Activated CD8-positive, alpha-beta memory T cell treated with anti-CD3 and anti-CD28 coated beads for 4 hours (primary cell): Measurements from ENCODE around the gene GLRX5.
"Not testable (repeated sequence)": the region's sequence is repeated elsewhere in the genome, so short reads cannot be mapped to it uniquely, and the experiment has no call there.

ENCODE experiments used
- DNase-seq, 2 donors: peaks; one replicate each; pipeline ENCODE4 v3.0.0-alpha.2; 2020; ENCODE audit warnings: low read depth in 2 of 2

The GLRX5 gene

DNA sequence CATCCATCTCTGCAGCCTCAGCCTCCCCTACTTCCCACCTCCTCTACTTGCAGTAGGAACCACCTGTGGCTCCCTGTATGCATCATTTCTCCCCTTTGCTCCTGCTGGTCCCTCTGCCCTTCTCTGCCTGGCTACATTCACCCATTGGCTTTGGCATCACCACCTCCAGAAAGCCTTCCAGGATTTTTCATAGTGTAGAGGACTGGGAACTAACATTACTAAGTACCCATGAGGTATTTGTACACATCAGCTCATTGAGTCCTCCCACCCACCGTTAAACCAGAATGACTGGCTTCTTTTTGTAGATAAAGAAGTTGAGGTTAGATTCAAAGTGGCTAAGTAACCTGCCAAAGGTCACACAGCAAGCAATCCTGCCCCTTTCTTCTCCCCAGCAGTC lies 35.5 kb upstream of the GLRX5 start:
- DNase-seq, result no peak

DNA sequence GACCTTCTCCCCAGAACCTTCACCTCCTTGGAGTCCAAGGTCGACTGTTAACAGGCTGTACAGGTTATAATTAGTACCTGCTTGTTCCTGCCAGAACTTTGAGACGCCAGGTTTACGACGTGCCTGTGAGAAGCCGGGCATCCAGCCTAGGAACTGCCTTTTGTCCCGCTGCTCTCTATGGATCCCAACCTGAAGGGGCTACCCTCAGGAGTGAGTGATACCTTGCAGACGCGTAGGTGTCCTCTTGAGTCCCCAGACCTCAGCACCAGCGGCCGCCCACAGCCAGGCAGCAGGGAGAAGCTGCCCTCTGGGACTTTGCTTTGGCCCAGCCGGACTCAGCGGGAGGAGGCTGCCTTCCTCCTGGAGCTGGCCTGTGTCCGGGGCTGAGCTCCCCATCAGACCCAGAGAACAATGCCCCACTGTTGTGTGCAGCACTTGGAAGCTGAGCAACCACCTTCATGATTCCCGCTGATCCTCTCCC lies 34.6 kb upstream of the GLRX5 start:
- DNase-seq, result no peak

DNA sequence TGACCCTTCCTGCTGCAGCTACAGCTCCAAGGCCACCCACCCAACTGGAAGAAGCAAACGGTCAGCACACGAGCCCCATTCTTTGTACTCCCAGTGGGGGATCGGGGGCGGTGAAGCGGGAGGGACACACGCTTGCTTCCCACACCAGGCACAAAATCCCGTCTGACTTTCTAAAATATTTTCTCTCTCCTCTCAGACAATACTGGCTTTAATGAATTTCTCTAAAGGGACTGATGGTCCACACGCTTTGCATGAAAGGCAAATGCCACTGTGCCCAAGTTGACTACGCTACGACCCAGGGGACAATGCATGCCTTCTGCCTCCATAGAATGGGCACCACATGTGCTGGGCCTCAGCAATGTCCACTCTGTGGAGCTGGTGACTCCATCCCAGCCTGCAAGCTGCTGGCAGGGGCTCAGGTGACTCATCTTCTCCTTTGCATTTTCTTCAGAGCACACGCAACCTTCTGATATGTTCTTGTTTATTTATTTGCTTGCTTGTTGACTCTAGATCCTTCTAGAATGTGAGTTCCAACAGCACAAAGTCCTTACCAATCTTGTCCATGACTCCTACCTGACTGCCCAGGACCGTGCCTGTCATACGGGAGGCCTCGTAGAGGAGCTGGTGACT lies 34.0 kb upstream of the GLRX5 start:
- DNase-seq, result no peak

DNA sequence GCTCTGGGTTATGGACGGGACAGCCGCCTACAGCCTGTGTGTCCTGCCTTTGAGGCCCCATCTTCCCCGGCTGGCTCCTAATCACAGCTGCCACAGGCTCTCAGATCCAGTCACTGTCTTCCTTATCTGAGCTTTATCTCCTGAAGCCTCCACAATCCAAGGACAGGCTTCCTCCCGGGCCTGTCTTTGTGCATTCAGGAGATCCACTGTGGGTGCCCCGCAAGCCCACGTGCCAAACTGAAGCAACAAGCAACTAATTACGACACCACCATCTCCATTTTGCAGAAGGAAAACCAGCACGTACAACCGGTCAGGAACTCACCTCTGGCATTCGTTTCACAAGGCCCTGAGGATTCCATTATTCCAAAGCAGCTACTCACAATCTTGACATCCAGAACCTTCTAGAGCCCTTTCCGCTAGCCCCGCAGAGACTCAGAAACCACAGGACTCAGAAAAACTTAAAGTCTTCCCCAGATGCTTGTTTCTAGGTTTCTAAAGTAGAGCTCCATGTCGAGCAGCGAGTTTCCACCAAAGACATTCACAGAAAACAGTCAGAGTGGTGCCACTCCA lies 32.4 kb upstream of the GLRX5 start:
- no peak for DNase-seq

DNA sequence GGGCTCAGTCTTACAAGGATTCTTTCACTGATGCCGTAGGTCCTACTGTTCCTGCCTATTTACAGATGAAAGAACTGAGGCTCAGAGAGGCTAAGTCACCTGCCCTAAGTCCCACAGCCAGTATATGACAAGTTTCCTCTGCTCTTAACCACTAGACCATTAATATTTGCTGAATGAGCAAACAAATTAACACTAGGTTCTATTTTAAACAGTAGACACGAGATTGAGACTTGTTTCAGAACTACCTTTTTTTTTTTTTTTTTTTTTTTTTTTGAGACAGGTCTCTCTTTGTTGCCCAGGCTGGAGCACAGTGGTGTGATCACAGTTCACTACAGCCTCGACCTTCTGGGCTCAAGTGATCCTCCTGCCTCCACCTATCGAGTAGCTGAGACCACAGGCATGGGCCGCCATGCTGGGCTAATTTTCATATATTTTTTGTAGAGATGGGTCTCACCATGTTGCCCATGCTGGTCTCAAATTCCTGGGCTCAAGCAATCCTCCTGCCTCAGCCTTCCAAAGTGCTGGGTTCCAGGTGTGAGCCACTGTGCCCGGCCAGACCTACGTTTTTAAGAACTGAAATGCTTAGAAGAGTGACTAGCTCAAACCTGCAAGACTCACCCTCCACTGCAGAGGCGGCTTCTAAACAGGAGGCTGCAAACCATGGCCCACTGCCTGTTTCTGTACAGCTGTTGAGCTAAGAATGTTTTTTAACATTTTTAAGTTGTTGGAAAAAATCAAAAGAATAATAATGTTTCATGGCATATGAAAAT lies 31.3 kb upstream of the GLRX5 start:
- no peak for DNase-seq

DNA sequence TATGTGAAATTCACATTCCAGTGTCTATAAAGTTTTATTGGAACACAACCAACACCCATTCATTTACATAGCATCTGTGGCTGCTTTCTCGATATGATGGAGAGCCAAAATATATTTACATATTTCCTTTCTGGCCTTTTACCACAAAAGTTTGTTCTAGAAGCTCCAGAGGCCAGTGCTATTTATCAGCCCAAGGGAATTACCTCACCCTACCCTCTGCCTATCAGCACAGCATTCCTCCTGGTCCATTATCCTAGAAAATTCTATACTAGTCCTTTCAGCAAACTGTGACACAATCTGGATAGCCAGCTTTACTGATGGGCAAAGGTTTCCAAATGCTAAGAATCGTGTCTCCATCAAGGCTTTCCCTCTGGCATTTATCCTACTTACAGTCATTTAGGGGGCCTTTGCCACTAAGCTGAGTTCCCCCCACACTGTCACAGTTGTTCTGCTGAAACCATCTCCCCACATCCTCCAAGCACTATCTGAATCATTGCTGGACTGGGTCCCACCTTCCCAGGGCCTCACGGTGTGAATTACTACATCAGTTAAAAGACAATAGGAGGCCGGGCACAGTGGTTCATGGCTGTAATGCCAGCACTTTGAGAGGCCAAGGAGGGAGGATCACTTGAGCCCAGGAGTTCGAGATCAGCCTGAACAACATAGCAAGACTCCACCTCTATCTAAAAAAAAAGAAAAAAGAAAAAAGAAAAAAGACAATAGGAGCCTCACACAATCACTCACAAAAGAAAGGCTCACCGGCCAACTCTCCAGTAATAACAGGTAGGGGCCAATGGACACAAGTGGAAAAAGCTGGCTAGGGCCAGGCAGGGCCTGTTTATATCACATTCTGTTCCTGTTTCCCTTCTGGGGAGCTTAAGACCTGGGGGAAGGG lies 30.5 kb upstream of the GLRX5 start:
- no peak for DNase-seq

DNA sequence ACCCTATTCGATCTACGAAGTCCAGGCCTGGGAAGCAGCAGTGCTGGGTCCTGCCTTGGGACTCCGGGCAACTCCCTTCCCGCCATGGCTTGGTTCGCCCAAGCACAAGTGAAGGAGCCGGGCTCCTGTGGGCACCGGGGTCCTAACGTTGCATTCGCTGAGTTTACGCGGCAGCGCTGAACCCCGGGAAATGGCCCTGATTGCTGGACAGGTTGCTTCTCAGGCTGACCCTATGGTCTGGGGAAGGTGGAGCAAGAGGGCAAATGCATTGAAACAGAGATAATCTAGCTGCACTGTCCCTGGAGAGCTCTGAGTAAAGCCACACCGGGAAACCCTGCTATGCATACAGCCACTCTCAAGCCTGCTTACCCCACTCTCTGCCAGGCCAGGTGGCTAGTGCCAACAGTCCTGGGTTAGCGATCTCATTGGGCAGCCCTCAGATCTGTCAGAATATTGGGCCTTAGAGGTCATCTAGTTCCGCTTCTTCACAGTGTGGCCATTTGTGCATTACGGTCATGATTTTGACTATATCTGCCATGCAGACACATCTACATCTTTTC lies 29.7 kb upstream of the GLRX5 start:
- DNase-seq, result no peak

DNA sequence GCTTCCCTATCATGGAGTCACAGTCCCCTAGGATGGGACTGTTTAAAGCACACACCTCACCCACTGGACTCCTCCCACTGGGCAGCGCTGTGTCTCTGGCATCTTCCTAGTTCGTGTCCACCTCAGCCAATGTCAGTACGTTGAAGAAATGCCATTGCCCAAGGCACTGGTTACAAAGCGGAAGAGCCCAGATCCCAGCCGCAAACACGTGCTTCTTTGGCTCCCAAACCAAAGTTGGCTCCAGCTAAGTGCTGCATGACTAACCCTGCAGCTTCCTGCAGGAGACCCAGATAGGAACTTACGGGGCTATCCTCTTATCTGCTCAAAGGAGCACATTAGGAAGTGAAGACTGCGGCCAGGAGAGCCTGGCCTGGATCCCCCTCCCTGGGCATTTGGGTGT lies 27.7 kb upstream of the GLRX5 start:
- no peak for DNase-seq

DNA sequence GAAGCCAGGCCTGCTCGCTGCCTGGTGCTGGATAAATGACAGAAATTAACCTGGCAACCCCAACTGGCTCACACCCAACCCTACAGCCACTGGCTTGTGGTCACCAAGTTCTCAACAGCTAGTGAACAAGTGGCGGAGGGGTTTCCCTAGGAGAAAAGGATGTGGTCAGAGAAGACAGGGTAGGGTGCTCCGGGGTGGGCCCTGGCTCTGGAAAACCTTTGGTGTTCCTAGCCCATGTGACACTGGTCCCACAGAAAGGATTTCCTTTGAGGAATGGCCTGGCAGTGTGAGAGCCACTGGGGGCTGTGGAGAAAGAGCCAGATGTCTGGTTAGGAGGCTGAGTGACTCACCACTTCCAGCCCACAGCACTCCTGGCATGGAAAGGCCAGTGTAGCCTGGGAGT lies 27.1 kb upstream of the GLRX5 start:
- DNase-seq, result no peak

DNA sequence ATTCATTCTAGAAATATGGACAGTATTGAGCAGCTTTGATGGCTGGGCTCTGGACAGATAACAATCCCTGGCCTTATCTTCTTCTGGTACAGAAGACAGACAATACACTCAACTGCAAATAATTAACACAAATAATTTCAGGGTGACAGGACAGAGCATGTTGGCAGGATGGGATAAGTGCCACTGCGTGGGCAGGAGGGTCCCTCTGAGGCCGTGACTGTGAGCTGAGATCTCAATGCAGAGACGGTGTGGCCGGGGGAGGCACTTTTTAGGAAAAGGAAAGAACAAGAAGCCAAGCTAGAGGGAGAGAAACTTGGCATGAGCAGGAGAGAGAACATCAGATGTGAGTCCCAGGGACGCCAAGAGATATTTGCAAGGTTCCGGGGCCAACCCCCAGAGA lies 26.5 kb upstream of the GLRX5 start:
- no peak for DNase-seq

DNA sequence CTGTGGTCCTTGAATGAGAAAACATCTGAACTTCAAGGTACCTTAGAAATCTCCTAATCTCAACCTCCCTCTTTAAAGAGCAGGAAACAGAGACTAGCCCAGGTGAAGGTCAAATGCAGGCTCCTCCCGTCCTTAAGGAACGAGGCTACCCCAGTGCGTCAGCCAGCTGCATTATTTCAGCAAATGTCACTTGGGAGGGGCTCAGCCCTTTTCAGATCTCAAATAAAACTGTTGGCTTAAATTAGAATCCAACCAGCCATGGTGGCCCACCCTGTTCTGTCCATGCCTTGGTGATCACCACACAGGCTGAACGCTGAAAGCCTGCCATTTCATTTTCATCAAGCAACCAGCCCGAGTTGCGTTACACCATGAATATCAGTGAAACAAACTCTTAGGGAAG lies 25.4 kb upstream of the GLRX5 start:
- no peak for DNase-seq

DNA sequence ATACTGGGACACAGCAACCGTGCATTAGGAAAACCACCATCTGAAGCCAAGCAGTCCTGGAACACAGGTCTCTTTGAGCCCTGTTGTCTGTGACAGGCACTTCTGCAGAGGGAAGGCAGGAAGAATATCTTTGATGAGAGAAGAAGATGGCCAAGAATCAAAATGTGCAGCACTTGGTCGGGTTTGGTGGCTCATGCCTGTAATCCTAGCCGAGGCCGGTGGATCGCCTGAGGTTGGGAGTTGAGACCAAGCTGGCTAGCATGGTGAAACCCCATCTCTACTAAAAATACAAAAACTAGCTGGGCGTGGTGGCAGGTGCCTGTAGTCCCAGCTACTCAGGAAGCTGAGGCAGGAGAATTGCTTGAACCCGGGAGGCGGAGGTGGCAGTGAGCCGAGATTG lies 24.5 kb upstream of the GLRX5 start:
- not testable (repeated sequence) for DNase-seq

DNA sequence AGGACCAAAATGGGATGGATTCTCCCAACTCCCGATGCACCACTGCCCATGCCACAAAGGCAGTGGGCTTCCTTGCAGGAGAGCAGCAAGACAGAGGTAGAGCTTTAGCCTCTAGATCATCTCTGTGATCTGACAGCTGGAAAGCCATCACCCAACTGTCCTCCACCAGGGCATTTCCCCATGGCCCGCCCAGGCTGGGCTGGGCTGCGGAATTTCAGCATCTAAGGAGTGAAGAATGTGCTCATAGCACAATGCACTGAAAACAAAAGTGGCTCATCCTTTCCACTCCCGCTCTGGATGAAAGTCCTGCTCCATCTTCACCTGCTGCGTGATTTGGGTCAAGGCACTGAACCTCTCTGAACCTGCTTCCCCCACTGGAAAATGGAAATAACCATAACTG lies 24.0 kb upstream of the GLRX5 start:
- no peak for DNase-seq

DNA sequence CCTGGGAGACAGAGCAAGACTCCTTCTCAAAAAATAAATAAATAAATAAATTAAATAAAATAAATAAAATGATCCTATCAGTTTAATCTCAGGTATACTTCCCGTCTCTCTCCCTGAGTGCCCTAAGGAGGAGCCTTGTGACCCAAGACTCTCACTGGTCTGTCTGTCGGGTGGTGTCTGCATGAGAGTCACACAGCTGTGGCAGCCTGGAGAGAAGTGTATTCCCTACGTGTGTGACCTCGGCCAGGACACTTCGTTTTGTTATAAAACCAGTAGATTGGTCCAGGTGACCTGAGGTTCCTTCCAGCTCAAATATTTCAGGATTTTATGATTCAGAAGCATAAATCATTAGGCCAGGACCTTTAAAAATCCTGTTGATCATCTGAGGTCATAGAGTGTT lies 23.2 kb upstream of the GLRX5 start:
- no peak for DNase-seq

DNA sequence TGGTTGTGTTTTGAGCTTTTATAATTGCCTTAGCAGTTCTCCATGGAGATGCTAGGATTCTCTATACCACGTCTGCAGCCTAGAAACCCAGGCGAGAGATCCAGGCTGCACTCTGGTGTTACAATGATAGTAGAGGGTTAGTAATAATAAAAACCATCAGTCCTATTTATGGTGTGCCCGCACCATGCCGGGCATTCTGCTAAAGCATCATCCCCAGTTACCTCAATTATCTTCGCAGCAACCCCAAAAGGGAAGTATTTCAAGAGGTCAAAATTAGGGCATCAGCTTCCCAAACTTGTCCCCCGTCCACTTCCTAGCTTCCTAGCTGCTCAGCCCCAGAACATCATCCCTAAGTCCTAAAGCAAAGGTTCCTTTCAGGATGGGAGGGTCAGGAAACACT lies 21.6 kb upstream of the GLRX5 start:
- no peak for DNase-seq

DNA sequence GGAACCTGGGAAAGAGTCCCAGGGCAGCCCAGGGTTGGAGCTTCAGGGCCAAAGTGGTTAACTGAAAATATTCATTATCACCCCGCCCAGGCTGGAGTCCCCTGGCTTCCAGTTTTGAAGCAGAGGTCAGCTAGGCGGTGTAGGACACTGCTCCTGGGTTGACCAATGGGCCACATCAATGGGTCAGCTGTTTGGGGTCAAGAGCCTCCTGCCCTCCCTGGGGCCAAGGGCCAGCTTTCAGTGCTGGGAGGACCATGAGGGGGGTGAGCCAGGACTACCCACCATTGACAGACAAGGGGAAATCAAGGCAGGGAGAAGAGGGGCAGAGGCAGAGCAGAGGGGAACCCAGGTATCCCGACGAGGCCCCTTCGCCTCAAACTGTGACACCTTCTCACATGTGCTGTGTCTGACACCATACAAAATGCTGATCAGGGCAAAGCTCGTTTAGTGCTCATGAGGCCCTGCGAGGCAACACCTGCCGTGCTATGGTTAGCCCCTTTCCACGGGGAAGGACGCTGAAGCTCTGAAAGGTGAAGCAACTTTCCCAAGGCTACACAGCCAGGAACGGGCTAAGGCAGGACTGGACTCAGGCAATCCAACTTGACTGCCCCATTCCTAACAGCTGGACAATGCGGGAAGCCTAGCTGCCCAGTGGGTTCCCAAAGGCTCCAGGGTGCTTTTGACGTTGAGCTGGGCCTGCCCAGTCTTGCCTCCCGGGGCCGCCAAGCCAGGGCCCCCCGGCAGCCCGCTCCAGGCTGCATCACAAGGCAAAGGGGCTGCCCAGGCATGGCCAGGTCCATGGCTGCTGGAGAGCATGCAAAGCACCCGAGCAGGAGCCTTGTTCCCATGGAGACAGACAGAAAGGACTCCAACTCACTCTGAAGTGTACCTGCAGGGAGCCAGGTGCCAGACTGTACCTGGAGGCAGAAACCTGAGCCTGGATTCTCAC lies 20.4 kb upstream of the GLRX5 start:
- DNase-seq, result no peak

DNA sequence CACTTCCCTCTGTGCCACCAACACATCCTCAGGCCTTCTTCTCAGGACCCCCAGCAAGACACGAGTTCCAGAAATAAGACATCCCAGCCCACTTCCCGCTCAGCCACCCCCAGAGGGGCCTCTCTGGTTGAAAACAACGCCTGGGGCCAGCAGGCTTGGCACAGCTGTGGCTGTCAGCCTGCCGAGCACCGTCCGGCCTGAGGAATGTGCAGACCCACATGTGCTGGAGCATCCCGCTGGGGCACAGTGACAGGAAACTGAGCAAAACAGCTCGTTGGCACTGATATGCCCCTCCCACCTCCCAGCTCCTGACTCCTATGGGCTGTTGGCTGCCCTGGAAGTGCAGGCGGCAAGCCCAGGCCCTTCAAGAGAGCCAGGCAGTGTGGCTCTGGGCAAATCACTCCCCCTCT lies 19.8 kb upstream of the GLRX5 start:
- no peak for DNase-seq

DNA sequence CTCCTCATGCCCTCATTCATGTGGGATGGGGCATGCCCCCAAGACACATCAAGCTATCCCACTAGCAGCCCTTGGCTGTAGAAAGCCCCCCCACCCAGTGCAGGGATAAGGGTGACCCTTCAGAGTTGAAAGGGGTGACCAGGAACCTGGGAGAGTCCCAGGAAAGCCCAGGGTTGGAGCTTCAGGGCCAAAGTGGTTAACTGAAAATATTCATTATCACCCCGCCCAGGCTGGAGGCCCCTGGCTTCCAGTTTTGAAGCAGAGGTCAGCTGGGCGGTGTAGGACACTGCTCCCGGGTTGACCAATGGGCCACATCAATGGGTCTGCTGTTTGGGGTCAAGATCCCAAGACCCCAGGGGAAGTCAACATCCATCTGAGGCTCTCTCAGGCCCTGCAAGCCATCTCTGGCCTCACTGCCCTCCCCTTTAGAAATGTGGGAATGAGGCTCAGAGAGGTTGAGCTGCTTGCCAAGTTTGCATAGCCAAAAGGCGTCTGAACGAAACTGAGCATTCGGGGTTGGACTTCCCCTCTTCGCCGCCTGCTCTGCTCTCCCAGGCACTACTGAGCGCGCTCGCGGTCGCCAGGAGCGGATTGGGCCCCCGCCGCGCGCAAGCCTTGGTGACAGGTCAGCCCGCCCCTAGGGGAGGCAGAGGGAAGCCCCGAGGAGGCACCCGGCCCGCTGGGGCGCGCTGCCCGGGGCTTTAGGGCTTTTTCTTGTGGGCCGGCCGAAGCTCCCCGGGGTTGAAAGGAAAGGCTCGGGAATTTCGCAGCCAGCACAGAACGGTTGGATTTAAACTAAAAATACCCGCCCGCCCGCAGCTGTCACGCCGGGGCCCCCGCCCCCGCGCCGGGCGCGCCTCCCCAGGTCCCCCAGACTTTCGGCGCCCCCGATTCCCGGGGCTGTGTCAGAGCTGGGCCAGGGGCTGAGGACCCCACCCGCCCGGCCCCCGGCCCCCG lies 19.0 kb upstream of the GLRX5 start:
- peak; percentile 50 to 62 for DNase-seq

DNA sequence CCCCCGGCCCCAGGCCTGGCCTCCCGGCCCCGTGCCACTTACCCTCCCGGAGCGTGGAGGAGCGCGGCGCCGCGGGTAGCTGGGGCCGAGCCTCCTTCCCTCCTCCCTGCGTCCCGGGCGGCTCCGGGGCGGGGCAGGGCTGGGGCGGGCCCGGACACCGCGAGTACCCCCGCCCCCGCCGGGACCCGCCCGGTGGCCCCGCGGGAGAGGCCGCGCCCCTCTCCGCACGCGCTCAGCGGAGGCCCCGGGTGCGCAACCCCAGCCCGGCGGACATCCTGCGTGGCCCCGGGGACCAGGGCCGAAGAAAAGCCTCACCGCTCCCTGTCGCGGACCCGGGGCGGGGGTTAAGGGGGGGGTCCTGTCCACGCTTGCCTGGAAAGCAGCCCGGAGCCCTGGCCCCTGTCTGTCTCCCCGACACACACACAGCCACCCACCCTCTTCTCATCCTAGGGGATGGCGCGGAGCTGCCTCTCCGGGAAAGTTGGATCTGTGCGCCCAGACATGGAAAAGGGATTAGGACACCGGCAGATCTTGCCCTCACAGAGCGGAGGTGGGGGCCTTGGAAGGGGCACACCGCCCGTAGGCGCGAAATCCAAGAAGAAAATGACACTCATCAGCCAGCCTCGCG lies 18.2 kb upstream of the GLRX5 start, which contains the start of gene SYNE3:
Gene SYNE3 (minus strand): TSS at position 97 of the 628 bp plus-strand sequence. CDS start 40,829 bp downstream, outside the sequence.
- no peak for DNase-seq
